DMS53 treated with DMSO at 0.1 percent for 48 hours (cell line): ENCODE data around the gene ATP6V0D1.
"Not testable (repeated sequence)": the region's sequence is repeated elsewhere in the genome, so short reads cannot be mapped to it uniquely, and the experiment has no call there.

ENCODE experiments used
- DNase-seq: peaks from one replicate; lab custom pipeline; 2025; ENCODE audit not compliant: unreplicated experiment; lab: John Stamatoyannopoulos, UW

ATP6V0D1 gene

DNA sequence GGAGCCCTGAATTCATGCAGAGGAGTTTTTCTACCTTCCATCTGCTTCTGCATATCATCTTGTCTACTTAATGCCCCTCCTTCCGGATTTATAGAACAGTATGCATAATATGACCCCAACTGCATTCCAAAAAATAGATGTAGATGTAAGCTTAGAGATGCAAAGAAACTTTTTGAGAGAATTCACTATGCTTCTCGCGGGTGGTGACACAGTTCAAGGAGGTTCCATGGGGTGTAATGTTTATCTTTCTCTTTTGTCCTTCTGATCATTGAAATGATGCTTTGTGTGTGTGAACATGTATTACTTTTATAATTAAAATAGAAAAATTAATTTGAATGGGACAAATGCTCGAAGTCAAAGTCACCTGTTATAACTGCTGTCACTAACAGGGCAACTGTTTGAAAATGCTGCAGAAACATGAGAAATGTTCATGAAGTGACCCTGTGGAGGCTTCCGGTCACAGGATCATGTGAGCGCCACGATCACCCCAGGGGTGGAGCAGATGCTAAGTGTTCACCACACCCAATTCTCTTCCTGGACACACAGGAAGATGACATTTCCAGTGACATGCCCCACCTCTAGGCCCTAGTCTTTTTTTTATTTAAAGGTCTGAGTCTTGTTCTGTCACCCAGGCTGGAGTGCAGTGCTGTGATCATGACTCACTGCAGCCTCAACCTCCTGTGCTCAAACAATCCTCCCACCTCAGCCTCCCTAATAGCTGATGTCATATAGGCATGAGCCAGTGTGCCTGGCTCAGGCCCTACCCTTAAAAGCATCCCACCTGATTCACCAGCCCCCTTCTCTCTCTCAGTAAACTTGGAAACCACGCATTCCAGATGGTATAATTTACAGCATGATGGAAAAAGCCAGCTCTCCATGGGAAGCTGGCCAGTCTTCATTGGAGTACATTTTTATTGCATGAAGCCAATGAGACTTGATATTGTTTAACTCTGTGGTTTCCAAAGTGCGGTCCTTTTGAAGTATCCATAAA is 23.4 kb upstream of the ATP6V0D1 start:
- no peak for DNase-seq

DNA sequence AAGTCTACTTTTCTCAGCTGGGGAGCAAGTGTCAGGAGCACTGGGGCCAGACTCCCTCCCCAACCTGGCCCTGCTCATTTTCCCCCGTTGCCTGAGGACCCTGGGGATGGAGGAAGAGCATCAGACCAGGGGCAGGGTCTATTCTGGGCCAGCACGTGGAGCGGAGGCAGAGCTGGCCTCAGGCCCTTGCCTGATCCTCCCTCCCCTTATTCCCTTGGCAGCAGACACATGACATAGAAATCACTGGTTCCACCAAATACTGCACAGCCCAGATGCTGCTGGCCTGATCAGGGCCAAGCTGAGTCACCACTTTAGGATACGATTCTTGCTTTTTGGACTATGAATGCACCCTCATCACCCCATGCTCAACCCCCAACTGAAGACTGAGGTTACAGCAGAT is 18.1 kb upstream of the ATP6V0D1 start:
- DNase-seq = no peak

DNA sequence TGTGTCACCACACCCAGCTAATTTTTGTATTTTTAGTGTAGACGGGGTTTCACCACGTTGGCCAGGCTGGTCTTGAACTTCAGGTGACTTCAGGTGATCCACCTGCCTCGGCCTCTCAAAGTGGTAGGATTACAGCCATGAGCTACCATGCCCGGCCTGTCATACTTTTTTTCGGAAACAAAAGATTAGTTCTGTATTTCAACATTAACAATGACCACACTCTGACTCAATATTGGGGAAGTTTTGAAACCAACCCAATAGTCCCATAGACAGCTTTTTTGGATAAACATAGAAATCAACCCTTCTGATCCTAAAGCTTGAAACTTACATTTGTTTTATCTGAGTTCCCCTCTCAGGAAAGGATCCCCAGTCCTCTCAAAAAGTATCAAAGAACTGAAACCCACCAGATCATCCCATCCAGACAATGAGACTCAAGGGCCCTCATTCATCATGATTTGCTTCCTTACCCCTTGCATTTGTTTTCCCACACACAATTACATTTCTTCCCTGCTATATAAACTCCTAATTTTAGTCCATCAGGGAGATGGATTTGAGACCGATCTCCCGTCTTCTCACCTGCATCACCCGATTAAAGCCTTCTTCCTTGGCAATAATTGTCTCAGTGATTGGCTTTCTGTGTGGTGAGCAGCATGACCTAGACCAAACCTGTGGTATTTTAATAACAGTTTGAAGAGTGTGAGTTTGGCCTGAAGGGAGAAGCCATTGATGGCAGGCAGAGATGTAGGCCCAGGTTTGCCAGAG is 9.6 kb upstream of the ATP6V0D1 start:
- no peak for DNase-seq

DNA sequence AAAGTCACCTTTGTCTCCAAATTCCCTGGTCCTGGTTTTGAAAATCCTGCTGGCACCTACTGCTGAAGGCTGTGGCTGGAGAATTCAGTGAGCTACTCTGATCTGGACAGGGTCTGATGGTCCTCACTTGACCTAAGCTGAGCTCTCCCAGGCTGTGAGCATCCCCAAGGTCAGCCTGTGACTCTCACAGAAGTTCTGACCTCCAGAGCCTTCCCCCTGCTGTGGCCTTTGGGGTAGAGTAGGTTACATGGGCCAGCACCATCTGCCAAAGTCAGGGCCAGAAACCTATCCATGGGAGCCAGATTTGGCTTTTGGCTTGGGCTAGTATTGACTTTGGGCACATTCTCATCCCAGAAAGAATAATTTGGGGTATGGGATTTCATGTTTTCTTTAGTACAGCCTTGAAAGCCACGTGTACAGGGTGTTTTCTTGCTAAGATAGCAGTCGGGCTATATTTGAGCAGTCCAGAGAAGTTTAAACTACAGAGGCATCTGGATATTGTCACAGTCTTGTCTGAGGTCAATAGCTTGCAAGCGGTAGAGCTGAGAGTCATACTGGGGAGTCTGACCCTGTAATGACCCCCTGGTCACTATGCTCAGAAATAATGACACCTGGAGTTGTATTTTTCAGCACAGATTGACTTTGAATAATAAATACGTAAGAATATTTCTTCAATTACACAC is 8.6 kb upstream of the ATP6V0D1 start:
- no peak for DNase-seq

DNA sequence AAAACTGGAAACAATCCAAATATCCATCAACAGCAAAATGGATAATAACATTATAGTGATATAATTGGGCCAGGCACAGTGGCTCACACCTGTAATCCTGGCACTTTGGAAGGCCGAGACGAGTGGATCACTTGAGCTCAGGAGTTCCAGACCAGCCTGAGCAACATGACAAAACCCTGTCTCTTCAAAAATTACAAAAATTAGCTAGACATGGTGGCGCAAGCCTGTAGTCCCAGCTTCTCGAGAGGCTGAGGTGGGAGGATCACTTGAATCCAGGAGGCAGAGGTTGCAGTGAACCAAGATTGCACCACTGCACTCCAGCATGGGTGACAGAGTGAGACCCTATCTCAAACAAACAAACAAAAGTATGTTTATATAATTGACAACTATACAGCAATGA is 6.6 kb upstream of the ATP6V0D1 start:
- not testable (repeated sequence) for DNase-seq

DNA sequence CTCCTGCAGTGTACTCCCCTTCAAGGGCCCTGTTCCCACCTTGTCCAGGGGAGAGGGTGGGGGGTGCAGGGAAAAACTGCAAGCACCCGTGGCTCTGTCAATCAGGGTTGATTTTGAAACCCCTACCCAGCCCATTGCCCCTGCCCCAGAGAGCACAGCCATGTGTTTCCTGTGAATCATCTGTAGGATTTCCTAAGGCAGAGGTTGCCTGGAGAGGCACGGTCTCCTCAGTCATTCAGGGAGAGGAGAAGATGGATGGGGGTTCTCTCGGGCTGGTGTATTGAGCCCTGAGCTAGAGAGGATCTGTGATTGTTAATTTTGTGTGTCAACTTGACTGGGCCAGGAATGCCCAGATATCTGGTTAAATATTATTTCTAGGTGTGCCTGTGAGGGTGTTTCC is 5.8 kb upstream of the ATP6V0D1 start:
- DNase-seq = no peak

DNA sequence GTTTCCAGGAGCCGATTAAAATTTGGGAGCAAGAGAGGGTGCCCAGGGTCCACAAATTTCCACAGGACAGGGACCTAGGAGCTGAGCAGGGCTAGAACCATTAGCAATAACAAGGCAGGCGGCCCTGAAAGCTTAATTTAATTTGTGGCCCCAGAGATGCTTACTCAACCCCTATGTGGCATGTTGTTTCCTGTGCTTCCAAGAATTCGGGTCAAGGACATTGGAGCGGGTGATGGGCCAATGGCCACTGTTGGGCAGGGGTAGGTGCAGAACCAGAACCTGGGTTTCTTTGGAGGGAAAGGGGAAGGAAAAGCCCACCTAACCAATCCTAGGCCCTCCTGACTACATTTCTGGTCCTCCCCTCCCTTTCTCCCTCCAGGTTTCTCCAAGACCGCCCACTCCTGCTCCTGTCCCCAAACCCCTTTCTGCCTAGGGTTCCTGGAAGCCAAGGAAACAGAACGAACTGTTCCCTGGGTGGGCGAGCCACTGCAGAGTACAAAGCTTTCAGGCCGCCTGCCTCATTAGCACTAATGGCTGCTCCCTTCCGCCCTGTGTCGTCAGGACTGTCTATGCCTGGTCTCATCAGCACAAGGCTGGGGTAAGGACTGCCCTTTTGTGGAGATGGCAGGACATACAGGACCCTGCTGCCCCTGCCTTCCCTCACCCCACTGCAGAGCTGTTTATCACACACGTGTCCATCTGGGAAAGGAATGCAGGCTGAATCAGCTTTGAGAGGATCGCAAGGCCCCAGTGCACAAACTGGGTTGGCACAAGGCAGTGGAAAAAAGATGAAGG is 3.0 kb upstream of the ATP6V0D1 start:
- DNase-seq = no peak

DNA sequence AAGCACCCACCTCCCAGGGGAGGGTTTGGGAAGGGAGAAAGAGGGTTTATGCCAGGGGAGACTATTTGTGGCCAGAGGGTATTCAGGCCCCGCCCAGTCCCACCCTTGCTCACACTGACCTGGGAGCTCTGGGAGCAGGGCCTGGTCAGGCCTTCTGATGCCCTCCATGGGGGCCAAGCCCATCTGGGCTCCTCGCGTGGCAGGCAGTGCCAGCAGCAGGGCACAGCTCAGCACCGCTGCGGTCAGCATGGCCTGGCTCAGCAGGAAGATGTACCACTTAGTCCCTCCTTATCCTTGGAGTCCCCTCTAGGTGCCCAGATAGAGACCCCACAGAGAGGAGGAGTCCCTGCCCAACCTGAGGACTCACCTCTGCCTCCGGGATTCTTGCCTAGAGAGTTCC is 2.2 kb upstream of the ATP6V0D1 start, which contains the start of gene AGRP:
TSS of gene AGRP (minus strand) at position 398 of the 400 bp plus-strand sequence. CDS start at position 249, 149 bp downstream.
- DNase-seq = no peak

DNA sequence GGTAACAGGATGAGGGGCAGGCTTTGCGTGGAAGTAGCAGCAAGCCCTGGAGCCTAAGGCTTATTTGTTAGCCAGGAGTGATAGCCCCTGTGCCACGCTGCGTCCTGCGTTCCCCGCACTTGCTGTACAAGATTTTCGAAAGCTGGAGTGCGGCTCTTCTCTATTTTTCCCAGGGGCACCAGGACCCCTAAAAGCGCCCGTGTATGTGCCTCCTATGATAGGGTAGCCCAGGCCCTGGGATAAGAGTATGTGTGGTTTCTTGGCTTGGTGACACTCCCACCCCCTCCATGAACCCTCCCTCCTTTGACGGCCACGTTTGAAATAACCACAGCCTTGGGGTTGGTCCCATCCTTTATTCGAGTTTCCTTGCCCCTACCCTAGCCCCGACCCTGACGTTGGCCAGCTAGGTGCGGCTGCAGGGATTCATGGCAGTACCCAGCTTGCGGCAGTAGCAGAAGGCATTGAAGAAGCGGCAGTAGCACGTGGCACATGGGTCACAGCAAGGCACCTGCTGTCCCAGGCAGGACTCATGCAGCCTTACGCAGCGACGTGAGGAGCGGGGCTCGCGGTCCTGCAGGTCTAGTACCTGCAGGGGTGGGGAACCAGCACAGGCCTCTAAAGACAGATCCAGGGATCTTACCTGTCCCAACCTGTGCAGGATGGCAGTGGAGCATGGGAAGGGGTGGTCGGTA is 1.4 kb upstream of the ATP6V0D1 start:
- no peak for DNase-seq

DNA sequence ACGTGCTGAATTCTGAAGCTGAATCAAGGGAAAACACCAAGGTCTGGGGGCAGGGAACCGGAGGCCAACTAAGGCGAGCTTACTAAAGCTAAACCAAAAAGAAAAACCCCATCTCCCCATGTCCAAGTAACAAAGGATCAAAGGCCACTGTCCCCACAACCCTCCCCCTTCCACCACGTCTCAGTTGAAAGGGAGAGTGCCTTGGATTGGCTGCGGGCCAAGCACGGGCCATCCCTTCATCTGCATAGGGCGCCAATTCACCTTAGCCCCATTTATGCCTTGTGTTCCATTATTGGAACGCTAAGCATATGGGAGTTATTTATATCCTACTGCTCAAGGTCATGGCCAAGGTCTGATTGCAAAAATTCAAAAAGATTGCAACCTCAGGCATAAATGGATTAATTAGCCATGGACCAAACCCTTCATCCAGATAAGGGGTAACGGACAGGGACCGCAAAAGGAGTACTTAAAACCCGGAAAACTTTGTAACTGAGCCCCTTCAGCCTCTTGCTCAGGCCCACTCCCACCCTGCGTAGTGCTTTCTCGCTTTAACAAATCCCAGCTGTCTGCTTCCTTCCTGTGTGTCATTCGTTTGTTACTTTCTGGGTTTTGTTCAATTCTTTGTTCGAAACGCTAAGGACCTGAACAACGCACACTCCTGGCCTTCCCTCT is 740 bp upstream of the ATP6V0D1 start:
- DNase-seq = no peak

DNA sequence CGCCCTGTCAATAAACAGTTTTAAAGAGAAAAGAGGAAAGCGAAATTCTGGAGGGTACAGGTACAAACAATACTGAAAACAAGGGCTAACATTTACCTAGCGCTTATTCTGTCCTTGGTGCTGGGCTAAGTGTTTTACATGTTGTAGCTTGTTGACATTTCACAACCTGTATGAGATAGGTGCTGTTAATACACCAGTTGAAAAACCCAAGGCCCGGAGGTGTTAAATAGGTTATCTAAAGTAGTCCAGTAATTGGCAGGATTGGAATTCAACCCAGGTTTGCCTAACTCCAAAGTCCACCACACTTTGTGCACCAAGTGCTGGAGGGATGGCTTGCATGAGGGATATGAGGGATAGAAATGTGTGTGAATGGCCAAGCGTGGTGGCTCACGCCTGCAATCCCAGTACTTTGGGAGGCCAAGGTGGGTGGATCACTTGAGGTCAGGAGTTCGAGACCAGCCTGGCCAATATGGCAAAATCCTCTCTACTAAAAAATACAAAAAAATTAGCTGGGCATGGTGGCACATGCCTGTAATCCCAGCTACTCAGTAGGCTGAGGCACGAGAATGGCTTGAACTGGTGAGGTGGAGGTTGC is 2.9 kb downstream of the ATP6V0D1 start:
- no peak for DNase-seq

DNA sequence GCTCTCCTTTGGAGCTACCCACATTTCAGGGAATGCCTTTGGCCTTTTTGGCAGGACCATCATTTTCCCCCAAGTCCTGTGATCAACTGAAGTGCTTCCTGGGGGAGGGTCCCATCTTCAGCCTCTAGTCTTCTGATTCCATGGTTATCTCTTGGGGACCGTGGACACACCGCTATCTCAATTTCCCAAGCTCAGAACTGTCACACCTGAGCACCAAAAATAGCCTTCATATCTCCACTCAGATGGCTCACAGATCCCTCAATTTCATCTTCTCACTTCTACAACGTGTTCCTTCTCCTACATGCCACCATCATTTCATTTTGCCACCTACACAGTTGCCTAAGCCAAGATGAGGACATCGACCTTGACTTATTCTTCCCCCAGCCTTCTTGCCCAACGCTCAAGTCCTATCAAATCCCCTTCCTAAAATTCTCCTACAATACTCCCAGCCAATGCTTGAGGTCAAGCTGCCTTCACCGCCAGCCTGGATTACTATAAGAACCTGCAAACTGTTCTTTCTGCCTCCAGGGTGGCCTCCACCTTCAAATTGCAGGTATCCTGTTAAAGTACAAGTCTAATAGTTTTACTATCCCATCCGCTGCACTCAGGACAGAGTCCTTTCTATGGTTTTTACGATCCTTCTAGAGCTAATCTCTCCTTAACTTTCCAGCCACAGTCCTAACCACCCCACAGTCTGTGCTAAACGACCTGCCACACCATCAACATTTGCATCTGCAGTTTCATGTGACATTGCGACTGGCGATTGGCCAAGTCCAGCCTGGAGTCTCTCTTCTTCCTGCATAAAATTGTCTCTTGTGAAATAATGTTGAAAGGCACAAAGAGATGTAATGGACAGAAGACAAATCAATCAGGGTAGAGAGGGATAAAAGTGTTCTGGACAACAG is 6.2 kb downstream of the ATP6V0D1 start:
- DNase-seq = no peak

DNA sequence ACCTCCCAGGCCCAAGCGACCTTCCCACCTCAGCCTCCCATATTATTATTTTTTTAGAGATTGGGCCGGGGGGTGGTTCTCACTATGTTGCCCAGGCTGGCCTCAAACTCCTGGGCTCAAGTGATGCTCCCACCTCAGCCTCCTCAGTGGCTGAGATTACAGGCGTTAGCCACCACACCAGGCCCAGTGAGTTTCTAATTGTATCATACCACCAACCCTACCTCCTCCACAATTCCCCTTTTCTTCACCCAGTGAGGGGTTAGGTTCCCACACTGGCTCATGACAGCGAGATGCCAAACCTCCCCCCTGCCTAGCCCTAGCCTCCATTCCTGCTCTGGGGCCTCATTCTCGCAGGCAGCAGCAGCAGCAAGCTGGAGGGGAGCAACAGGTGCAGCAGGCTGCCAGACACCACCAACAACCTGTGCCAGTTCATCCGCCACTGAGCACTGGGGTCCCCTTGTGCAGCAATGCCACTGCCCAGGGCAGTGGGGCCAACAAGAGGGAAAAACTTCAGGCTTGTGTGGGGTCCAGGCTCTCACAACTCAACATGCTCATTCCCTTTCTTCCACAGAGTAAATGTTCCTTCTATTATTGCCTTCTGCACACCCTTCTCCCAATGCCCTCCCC is 9.1 kb downstream of the ATP6V0D1 start:
- no peak for DNase-seq

DNA sequence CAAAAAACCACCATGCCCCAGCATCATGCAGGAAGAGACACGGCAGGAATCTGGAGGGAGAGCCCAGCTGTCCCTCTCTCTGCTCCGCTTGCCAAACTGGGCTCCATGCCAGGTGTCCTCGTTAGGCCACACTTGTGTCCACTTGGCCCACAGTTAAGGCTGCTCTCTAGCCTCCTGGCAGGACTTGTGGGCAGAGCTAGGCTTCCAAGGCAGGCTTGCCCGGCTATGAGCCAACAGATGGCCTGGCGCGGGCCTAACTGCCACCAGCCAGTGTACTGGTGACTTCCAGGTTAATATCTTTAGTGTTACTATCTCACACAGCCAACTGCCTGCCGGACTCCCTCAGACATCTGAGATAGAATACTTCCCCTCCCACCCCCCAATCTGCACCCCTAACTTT is 10.6 kb downstream of the ATP6V0D1 start:
- peak; percentile 69 for DNase-seq

DNA sequence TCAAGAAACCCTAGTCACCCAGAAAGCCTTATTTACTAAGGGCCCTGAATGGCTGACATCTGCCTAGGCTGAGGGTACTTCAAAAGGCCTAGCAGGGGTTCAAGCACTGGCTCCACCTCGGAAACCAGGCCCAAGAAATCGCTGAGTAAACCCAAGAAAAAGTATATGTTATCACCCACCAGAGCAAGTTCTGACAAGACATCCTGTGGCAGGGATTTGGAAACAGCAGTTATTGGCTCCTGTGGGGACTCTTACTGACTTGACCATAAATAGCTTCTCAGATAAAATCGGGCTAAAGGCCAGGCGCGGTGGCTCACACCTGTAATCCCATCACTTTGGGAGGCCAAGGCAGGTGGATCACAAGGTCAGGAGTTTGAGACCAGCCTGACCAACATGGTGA is 12.2 kb downstream of the ATP6V0D1 start:
- no peak for DNase-seq

DNA sequence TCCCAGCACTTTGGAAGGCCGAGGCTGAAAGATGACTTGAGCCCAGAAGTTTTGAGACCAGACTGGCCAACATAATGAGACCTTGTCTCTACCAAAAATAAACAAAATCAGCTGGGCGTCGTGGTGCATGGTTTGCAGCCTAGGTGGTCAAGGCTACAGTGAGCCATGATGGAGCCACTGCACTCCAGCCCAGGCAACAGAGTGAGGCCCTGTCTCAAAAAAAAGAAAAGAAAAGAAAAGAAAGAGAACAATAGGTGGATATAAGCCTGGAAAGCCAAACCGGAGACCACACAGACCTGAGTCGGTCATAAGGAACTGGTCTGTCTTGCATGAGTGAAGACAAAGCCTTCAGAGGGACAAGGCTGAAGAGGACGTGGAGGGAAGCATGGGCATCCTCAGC is 14.4 kb downstream of the ATP6V0D1 start:
- no peak for DNase-seq

DNA sequence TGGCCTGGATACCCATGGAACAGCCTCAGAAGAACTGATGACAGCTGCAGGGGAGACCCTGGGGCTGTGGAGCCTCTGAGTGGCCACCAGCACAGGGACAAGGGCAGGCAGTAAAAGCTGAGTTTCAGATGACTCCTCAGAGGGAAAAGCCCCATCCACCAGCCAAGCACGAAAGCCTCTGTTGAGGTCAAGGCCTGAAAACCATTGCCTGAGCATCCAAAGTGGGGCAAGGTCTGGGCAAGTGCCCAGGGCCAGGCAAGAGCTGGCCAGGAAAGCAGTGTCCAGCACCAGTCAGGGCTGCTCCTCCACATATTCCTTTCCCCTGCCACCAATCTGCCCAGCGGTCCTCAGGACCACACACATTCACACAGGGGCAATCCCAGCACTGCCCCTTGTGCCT is 16.4 kb downstream of the ATP6V0D1 start:
- DNase-seq = no peak

DNA sequence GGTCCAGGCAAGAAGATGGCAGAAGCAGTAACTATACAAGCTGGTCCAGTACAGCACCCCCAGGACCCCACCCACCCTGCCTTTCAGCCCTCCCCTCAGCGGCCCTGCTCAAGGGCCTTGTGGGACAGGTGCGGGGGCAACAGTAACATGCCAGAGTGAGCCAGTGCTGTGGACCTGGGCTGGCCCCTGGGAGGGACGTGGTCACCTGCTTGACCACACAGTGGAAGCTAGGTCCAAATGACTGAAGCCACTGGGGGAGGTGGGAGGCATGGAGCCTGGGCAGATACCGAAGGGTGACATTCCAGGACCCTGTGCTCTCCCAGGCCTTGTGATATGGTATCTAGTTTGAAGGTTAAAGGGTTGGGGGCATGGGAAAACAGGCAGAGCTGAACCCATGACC is 17.3 kb downstream of the ATP6V0D1 start:
- DNase-seq = no peak
